OCI-LY7 (cell line): ENCODE data around the gene DEAF1. TPM values are rescaled to one million over a fixed set of nuclear protein-coding genes. Genes with fewer than 3 reads are reported as not detected.

Experiments used
- BruUV-seq: library from RNA; stranded (reverse); fragments of 400-500 nt; replicated peaks from 2 replicates; lab custom pipeline; 2021; lab: Mats Ljungman, UMichigan
- CTCF ChIA-PET: fragments of 300-600 bp; sonication (Branson Sonifier 250); formaldehyde crosslinking; loops from one replicate; lab custom pipeline; 2022; ENCODE audit warnings: antibody characterized with exemption; ENCODE audit not compliant: unreplicated experiment; lab: Charles Lee
- POLR2A ChIA-PET: fragments of 300-600 bp; sonication (Branson Sonifier 250); formaldehyde crosslinking; loops from one replicate; lab custom pipeline; 2022; ENCODE audit warnings: antibody characterized with exemption; lab: Charles Lee
- DNase-seq: peaks from one replicate; pipeline ENCODE4 v3.0.0-alpha.2; 2015; ENCODE audit warnings: low spot score
- H2AFZ ChIP-seq: fragments of 200-600 bp; sonication (generic), shearing (Covaris generic); 2 replicates; pipeline ENCODE4 v1.6.1; 2014; ENCODE audit warnings: mild to moderate bottlenecking, antibody characterized with exemption, low read length, moderate library complexity
- H3K27ac ChIP-seq: fragments of 200-600 bp; sonication (generic); 2 replicates; pipeline ENCODE4 v1.5.1; 2014; ENCODE audit warnings: mixed run types, low read depth, mild to moderate bottlenecking, moderate library complexity, low read length, inconsistent platforms; ENCODE audit not compliant: poor library complexity, severe bottlenecking
- H3K36me3 ChIP-seq: fragments of 200-600 bp; sonication (generic); 2 replicates; pipeline ENCODE4 v1.6.1; 2014; ENCODE audit warnings: mild to moderate bottlenecking, antibody characterized with exemption, low read length, moderate library complexity, mixed read lengths; ENCODE audit not compliant: insufficient read depth
- H3K4me1 ChIP-seq: fragments of 200-600 bp; sonication (generic); 2 replicates; pipeline ENCODE4 v1.5.1; 2014; ENCODE audit warnings: mild to moderate bottlenecking, low read length; ENCODE audit not compliant: insufficient read depth, poor library complexity, severe bottlenecking
- H3K4me2 ChIP-seq: fragments of 200-600 bp; sonication (generic); 2 replicates; pipeline ENCODE4 v1.6.1; 2014; ENCODE audit warnings: mild to moderate bottlenecking, low read length
- H3K4me3 ChIP-seq: fragments of 200-600 bp; sonication (generic); 2 replicates; pipeline ENCODE4 v1.5.1; 2014; ENCODE audit warnings: mild to moderate bottlenecking, low read depth, low read length; ENCODE audit not compliant: poor library complexity, severe bottlenecking
- H3K79me2 ChIP-seq: fragments of 200-600 bp; sonication (generic); 2 replicates; pipeline ENCODE4 v1.6.1; 2016; ENCODE audit warnings: low read depth, mild to moderate bottlenecking, low read length, moderate library complexity, mixed read lengths; ENCODE audit not compliant: insufficient read depth
- H3K9me2 ChIP-seq: fragments of 200-600 bp; sonication (generic); 2 replicates; pipeline ENCODE4 v1.6.1; 2016; ENCODE audit warnings: mild to moderate bottlenecking, low read length, mixed read lengths; ENCODE audit not compliant: insufficient read depth
- H3K9me3 ChIP-seq: fragments of 200-600 bp; sonication (generic); 2 replicates; pipeline ENCODE4 v1.6.1; 2014; ENCODE audit warnings: mild to moderate bottlenecking, mixed run types, low read length, mixed read lengths
- H4K20me1 ChIP-seq: fragments of 200-600 bp; sonication (generic); 2 replicates; pipeline ENCODE4 v1.6.1; 2014; ENCODE audit warnings: mild to moderate bottlenecking, antibody characterized with exemption, low read length, moderate library complexity, mixed read lengths; ENCODE audit not compliant: insufficient read depth
- CTCF ChIP-seq: fragments of 200-600 bp; sonication (generic); conservative IDR thresholded peaks from 2 replicates; pipeline ENCODE4 v1.5.1; 2014; ENCODE audit warnings: mild to moderate bottlenecking, antibody characterized with exemption, low read length, moderate library complexity, mixed read lengths
- EZH2phosphoT487 ChIP-seq: fragments of 200-600 bp; sonication (generic); IDR thresholded peaks from 2 replicates; pipeline ENCODE4 v1.6.1; 2018; ENCODE audit warnings: low read depth, borderline replicate concordance, mild to moderate bottlenecking, mixed run types, antibody characterized with exemption, low read length, moderate library complexity, mixed read lengths
- intact Hi-C: fragments of 100-400 bp; cut with micrococcal nuclease; formaldehyde crosslinking; loops from one replicate; pipeline ENCODE4 v1.10.0; 2022; ENCODE audit not compliant: unreplicated experiment
- total RNA-seq, 2 experiments: library from RNA; depleted of rRNA in 1 of 2; stranded (reverse); fragments of >200 nt in 1 of 2; shearing (Covaris generic) in 1 of 2; gene quantifications; 2 replicates each; pipeline ENCODE4 v1.2.3, GENCODE V29; 2014 to 2022

DEAF1 gene
- total RNA-seq, 2 experiments from 2014 or later: 42.7 to 66.2 TPM

DNA sequence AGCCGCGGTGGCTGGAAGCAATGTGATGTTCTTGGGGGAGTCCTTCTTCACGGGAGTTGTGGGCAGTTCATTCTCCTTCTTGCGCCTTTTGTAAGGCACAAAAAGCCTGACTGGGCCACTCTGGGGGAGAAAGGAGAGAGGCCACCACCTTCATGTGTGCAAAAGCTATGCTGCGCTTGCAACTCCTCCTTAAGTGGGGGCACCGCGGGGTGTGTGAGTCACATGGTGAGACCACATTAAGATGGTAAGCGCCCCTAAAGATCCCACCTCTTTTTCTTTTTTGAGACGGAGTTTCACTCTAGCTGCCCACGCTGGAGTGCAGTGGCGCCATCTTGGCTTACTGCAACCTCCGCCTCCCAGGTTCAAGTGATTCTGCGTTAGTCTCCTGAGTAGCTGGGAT is 14.1 kb downstream of the DEAF1 start:
- Histone ChIP-seq H4K20me1 (no peaks in the 10 kb centered on the region), H3K9me2 (no peaks in the 10 kb centered on the region)
- POLR2A ChIA-PET: interaction anchor here (0.6 kb wide), 1 partner anchor 170 kb away, joined by 3 read pairs; no protein-coding TSS in a partner anchor

DNA sequence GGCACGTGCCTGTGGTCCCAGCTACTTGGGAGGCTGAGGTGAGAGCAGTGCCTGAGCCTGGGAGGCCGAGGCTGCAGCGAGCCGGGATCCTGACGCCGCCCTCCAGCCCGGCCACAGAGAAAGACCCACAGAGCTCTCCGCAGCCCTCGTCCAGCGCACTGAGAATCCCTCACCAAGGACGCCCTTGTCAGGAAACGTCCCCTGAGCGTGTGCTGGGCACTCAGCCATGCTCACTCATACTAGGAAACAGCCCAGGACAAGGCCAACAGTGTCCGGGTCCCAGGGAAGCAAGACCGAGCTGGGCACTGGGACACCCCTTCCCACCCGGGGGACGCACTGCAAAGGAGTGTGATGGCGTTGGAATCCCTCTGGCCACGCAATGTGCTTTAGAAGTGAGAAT is 14.5 kb downstream of the DEAF1 start:
- Histone ChIP-seq H3K9me3 (no peaks in the 10 kb centered on the region), H3K4me2 (no peak overlapping the region), H3K79me2 (no peaks in the 10 kb centered on the region), H4K20me1 (no peaks in the 10 kb centered on the region), H3K27ac (no peak overlapping the region), H3K4me1 (no peaks in the 10 kb centered on the region), H3K9me2 (no peaks in the 10 kb centered on the region), H2AFZ (no peak overlapping the region), H3K4me3 (no peak overlapping the region), H3K36me3 (peaks cover 75% of the 10 kb centered on the region)
- BruUV-seq: no TSS peak
- no peak for TF ChIP-seq CTCF
- TF ChIP-seq EZH2phosphoT487: no peak
- ChIA-PET CTCF (no interaction called here), POLR2A (interaction anchor here (0.6 kb wide), 1 partner anchor 170 kb away, joined by 3 read pairs; no protein-coding TSS in a partner anchor)
- no peak for DNase-seq
- intact Hi-C loops: no loop called here

More for the DNA sequence above, 14.1 kb downstream of the DEAF1 start:
- Histone ChIP-seq H3K79me2 (no peaks in the 10 kb centered on the region), H3K4me2 (no peak overlapping the region), H3K36me3 (peaks cover 78% of the 10 kb centered on the region), H3K4me1 (no peaks in the 10 kb centered on the region), H3K9me3 (no peaks in the 10 kb centered on the region), H2AFZ (no peak overlapping the region), H3K4me3 (no peak overlapping the region), H3K27ac (no peak overlapping the region)
- BruUV-seq: no TSS peak
- DNase-seq: no peak
- TF ChIP-seq EZH2phosphoT487 (no peak), CTCF (no peak)
- intact Hi-C loops: no loop called here
- CTCF ChIA-PET: no interaction called here

DNA sequence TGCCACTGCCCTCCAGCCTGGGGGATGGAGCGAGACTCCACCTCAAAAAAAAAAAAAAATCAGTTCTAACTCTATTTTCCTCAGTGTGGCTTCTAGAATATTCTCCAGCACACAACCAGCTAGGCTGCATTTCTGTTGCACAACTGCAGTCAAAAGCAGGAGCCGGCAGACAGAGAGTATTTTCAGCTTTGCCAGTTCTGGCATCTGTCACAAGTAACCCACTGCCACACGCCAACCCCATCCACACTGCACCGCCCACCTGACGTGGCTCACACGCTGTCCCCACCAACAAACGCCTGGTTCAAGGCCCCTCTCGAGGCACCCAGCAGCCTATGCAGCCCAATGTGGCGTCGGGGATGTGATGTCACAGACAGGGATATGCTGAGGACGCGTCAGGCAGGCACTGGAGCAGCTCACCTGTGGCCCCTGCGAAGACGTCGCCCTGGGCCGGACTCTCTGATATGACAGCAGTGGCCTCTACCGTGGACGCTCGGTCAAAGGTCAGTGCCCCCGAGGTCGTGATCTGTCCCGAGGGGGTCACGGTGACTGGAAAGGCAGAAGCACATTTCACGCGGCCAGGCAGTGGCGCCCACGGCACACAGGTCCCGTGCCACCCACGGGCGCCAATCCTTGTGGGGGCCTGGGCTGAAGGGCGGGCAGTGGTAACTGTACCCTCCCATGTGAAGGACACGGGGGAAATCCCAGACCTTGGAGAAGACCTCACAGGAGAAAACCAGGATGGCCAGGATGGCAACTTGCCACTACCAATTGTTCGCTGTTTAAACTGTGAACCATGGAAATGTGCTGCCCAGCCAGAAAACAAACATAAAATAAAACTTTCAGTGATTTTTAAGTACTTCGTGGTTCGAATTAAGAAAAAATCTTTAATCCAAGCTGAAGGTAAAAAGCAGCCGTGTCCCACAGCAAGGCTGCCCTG is 15.5 kb downstream of the DEAF1 start:
- Histone ChIP-seq H3K9me3 (no peaks in the 10 kb centered on the region), H3K4me1 (no peaks in the 10 kb centered on the region), H3K27ac (no peak overlapping the region), H3K4me2 (no peak overlapping the region), H3K9me2 (no peaks in the 10 kb centered on the region), H3K36me3 (peaks cover 71% of the 10 kb centered on the region), H2AFZ (no peak overlapping the region), H3K4me3 (no peak overlapping the region), H4K20me1 (no peaks in the 10 kb centered on the region), H3K79me2 (no peaks in the 10 kb centered on the region)
- no TSS peak for BruUV-seq
- ChIA-PET CTCF (no interaction called here), POLR2A (no interaction called here)
- DNase-seq: no peak
- TF ChIP-seq EZH2phosphoT487 (no peak), CTCF (no peak)
- intact Hi-C loops: no loop called here
